ENCODE data around the gene PLEKHD1. TPM values are rescaled to one million over a fixed set of nuclear protein-coding genes. Genes with fewer than 3 reads are reported as not detected.
A peak's percentile ranks its signal among the peaks of the same experiment; 100 is the strongest.
"Not testable (repeated sequence)": the region's sequence is repeated elsewhere in the genome, so short reads cannot be mapped to it uniquely, and the experiment has no call there.

PLEKHD1 gene
- polyA plus RNA-seq, 4 donors, result 4.3 to 6.1 (median 5.2) TPM

DNA sequence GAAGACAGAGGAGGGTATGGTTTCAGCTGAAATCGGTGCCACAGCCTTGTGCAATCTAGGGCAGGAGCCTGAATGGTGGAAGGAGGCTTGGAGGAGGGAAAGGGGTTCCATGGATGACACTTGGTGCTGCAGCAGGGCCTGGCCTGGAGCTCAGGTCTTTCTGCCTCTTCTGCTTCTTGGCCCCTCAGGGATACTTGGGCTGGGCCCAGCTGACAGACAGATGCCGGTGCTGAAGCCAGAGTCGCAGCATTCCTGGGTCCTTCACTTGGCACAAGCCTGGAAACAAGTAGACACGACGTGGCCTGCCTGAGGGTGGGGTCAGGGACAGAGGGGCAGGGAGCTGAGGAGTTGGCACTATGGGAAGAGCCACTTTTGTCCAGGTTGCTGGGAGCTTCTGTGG, 4.4 kb upstream of the PLEKHD1 start:
- DNase-seq (ENCODE audit: low read depth in 4 of 4, low spot score in 3 of 4), result no peak

DNA sequence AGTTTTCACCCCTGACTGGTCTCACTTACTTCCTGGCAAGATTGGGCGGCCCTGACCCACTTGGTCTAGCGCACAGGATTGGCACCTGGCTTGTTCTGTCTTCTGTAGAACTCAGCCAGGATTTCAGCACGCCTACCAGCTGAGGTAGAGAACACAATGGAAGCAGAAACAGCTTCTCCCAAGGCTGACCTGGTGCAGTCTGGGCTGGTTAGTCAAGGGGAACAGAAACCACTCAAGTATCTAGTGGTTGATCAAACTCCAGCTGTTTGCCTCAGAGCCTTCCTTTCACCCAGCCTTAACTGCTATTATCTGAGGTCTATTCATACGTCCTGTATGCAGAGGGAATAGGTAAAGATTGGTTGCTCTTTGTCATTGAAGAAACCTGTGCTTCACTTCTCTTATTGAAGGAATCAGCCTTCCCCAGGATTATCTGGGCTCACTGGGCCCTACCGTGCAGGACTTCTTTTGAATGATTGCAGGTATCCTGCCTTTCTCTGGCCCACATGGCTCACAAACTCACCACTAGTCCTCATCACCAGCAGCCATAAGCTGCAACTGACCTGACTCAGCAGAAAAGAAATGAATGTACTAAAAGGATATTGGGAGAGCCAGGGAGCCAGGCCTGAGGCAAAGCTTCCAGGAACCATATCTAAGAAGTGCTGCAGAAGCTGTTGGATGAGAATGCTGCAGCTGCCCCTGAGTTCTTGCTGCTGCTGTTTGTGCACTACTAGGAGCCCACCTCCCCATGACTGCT, 2.5 kb upstream of the PLEKHD1 start:
- DNase-seq (ENCODE audit: low read depth in 4 of 4, low spot score in 3 of 4), result no peak

DNA sequence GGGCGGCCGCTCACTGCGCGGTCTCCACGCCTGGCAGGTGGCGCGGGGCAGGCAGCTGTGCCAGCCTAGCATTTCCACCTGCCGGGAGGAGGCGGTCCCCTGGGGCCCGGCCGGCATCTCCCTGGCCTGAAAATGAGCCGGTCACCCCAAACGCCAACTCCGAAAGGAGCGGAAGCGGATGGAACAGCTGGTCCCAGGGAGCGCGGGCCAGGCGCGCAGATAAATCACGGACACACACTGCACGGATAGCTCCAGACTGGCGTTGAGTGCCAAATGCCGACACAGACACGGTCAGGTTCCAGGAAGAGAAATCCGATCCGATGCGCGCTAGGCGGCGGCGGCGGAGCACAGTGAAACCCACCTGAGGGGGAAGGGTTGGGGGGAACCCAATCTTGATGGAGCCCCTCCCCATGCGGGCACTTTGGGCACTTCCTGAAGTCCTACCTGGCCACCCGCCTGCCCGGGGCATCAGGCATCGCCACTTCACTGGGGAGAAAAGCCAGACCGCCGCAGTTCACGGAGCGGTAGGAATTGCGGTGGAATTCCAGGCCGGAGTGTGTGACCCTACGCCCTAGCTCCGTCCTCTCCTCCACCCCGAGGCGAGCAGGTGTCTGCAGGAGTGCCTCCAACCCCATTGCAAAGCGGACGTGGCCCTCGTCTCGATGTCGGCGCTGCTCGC, 624 bp upstream of the PLEKHD1 start:
- DNase-seq (ENCODE audit: low read depth in 4 of 4, low spot score in 3 of 4), result peak in 1 of 4 donors; percentile 42

DNA sequence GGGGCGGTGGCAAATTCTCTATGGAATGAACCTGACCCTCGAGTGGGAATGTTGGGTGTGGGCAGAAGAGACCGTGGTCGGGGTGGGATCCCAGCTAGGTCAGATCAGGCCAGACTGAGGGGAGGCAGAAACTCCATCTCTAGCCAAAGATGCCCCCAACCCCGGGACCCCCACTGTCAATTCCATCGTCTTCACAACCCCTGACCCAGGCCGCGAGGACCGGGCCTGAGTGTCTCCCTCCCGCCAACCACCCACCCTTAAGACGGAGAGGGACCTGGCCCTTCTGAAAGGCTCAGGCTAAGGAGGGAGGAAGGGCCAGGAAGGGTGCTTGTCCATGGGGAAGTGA, 760 bp downstream of the PLEKHD1 start:
- DNase-seq (ENCODE audit: low read depth in 4 of 4, low spot score in 3 of 4), result no peak

DNA sequence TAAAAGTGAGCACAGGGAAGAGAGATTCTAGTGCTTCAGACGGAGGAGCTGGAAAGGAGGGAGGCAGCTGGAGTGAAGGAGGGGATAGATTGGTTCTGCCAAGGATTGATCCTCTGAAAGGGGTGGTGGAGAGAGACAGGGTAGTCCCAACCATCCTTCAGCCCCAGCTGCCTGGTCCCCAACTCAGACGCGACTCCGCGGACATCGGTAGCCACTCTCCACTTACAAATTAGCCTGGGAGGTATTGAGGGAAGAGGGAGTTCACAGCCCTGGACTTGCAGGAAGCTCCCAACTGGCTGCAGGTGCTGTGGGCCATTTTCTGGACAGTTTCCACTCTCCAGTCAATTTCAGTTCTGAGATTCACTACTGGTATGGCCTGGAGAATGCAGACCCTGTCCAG, 1.2 kb downstream of the PLEKHD1 start:
- DNase-seq (ENCODE audit: low read depth in 4 of 4, low spot score in 3 of 4), result no peak

DNA sequence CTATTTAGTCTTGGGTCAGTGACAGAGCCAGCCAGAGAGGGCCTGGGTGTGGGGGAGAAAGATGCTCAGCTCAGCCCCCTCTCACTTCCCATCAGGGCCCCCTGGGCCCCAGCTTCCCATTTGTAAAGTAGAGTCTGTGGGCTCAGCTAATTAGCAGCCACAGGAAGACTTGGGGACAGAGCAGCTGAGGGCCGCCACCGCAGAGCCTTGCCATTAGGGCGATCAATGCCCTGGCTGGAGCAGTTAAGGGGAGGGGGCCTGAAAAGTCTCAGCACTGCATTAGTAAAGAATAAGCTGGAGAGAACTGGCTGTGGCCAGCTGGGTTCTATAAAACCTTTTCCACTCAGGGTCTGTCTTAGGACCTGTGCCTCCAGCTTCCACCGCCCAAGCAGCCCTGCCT, 2.7 kb downstream of the PLEKHD1 start:
- no peak for DNase-seq (ENCODE audit: low read depth in 4 of 4, low spot score in 3 of 4)

DNA sequence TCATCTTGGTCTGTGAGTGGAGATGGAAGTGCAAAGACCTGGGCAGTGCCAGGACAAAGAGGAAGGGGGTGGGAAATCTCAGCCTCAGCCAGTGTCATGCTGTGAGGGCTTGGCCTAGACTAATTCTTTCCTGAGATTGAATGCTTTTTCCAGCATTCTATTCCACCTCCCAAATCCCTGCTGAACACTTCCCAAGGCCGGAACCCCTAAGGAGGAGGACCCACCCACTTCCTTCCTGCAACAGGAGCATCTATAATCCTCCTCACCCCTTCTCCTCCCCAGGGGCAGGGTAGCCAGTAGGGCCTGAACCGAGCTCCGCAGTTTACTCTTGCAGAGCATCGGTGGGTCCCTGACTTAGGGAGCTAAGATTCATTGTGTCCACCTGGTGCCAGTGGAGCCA, 3.2 kb downstream of the PLEKHD1 start:
- DNase-seq (ENCODE audit: low read depth in 4 of 4, low spot score in 3 of 4), result no peak

DNA sequence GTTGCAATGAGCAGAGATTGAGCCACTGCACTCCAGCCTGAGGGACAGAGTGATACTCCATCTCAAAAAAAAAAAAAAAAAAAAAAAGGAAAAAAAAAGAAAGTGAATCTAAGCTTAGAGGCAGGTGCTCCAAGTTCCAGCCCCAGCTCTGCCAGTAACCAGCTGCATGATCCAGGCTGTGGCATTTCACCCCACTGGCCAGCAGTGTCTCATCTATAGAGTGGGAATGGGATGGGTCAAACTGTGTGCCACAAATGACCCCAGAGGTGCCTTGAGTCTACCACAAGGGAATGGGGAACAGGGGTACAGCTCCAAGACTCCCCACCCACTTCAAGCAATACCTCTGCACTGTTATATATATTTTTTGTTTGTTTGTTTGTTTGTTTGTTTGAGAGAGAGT, 5.0 kb downstream of the PLEKHD1 start:
- no peak for DNase-seq (ENCODE audit: low read depth in 4 of 4, low spot score in 3 of 4)

DNA sequence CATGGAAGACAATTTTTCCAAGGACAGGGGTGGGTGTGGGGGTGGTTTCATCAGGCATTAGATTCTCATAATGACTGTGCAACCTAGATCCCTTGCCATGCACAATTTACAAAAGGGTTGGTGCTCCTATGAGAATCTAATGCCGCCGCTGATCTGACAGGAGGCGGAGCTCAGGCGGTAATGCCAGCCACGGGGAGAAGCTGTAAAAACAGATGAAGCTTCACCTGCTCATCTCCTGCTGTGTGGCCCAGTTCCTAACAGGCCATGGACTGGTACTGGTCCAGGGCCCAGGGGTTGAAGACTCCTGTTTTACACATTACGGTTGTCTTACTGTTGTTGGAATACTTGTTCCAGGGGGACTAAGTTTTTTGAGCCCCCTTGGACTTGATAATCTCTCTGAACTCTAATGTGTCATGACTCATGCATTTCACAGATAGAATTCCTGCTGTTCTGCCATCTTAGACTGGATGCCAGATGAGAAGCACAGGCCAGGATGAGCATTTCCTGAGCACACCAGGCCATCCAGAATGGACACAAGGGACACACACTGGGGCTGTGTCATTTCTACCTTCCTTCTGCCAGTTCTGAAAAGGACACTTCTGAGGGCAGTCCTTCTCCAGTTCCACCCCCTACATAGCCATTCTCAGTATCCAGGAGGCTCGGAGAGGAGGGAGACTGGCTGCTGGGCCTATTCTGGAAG, 5.8 kb downstream of the PLEKHD1 start:
- no peak for DNase-seq (ENCODE audit: low read depth in 4 of 4, low spot score in 3 of 4)

DNA sequence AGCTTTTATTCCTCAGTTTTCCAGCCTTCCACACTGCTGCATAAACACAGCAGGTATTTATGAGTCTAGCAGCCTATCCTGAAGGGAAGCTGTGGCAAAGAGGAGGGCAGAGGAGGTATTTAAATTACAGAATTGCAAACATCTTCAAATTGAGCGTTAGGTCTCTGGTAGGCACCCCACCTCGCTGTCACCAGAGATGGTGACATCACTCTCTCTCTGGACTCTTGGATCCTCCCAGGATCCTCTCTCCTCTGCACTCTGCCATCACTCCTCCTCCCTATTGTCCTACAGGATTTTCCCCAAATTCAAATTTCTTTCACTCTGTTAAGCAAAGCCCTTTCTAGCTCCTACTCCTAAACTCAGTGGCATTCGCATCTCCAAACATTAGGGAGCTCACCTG, 6.7 kb downstream of the PLEKHD1 start:
- no peak for DNase-seq (ENCODE audit: low read depth in 4 of 4, low spot score in 3 of 4)

DNA sequence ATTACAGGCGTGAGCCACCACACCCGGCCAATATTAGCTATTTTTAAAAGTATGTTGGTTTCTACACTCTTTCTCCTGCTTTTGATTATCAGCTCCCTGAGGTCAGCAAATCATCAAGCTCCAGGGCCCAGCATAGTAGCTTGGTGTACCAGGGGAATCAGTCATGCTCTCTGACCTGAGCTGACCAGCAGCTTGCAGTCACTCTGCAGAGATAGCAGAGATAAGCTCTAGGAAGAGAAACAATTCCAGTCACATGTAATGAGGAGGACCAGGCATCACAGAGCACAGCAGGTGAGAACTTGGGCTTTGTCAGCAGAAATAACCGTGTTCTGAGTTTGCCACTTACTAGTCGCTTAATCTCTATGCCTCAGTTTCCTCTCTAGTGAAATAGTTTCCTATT, 8.5 kb downstream of the PLEKHD1 start:
- DNase-seq (ENCODE audit: low read depth in 4 of 4, low spot score in 3 of 4), result no peak

DNA sequence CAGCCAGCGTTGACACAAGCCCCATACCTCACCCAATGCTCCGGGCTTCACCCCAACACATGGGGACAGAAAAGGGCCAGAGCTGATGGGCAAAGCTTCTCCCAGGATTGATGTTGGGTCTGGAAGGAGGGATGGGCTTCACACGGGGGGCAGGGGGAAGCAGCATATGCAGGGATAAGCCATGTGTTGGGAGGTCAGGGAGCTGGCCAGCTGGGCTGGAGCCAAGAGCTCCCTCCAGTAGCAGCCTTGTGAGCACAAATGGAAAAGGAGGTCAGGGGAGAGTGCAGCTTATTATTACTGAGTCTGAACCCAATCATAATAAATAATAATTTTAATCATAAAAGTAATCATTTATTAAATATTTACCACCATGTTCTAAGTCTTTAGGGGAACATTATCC, 9.3 kb downstream of the PLEKHD1 start:
- DNase-seq (ENCODE audit: low read depth in 4 of 4, low spot score in 3 of 4), result no peak

DNA sequence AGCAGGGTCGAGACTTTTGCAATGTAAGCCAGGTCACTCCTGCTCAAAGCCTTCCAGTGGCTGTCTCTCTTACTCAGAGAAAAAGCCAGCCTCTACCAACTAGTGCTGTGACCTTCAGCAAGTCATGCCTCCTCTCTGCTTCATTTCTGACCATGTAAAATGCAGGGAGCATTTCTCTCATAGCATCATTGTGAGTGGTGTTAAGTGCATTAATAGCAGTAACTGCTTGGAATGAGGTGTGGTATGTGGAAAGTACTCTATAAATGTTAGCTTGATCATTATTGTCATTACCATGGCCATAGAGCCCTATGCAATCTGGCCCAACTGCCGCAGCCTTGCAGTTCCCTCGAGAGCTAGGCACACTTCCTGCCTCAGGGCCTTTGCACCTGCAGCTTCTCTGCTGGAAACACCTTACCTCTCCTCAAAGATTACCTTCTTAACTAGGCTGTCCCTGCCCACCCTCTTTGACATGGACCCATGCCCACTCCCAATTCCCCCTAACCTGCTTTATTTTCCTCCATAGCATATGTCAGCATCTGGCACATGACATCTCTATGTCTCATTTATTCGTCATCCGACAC, 10.9 kb downstream of the PLEKHD1 start:
- DNase-seq (ENCODE audit: low read depth in 4 of 4, low spot score in 3 of 4), result no peak

DNA sequence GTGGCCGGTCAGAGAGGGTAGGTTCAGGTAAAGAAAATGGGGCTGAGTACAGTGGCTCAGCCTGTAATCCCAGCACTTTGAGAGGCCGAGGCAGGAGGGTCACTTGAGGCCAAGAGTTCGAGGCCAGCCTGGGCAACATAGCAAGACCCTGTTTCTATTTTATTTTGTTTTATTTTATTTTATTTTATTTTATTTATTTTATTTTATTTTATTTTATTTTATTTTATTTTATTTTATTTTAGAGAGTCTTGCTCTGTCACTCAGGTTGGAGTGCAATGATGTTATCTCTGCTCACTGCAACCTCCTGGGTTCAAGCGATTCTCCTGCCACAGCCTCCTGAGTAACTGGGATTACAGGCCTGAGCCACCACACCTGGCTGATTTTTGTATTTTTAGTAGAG, 13.3 kb downstream of the PLEKHD1 start:
- not testable (repeated sequence) for DNase-seq (ENCODE audit: low read depth in 4 of 4, low spot score in 3 of 4)

DNA sequence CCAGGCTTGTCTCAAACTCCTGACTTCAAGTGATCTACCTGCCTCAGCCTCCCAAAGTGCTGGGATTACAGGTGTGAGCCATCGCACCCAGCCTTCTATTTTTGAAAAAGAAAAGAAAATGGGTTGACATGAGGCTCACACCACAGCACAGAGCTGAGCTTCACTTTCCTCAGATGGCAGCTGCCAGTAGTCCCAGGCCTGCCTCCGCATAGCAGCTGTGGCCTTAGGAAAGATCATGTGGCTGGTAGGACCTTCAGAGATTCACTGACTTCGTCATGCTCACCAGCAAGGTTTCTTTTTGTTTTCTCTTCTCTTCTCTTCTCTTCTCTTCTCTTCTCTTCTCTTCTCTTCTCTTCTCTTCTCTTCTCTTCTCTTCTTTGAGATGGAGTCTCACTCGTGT, 13.8 kb downstream of the PLEKHD1 start:
- DNase-seq (ENCODE audit: low read depth in 4 of 4, low spot score in 3 of 4), result not testable (repeated sequence)

DNA sequence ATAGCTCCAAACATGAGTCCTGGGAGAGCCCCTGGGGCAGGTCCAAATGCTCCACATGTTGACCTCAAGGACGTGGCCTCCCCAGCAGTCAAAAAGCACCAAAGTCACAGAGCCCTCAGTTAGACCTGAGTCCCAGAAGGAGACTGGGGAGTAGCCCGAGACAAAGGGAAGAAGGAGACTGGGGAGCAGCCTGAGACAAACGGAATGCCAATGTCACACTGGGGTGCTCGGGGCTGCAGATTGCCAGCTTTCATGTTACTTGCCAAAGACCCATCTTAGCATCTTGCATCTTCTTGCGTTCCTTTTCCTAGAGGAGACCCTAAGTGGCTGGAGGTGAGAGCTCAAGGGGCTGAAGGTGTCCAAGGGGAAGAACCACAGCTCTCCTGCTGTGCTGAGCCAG, 14.9 kb downstream of the PLEKHD1 start:
- no peak for DNase-seq (ENCODE audit: low read depth in 4 of 4, low spot score in 3 of 4)

DNA sequence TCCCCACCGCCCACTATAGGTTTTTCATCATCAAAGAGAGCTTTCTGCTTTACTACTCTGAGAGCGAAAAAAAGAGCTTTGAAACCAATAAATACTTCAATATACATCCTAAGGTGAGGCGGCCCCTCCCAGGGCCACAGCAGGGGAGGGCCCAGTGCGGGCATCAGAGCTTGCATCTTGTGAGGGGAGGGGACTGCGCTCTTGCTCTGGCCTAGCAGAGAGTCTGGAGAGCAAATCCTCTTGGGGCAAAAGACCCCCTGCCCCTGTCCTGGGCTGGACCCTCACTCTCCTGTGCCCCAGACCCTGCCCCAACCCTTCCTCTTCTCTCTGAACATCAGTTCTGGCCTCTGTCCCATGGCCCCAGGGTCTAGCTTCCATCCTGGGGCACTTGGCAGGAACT, 15.6 kb downstream of the PLEKHD1 start:
- DNase-seq (ENCODE audit: low read depth in 4 of 4, low spot score in 3 of 4), result no peak

DNA sequence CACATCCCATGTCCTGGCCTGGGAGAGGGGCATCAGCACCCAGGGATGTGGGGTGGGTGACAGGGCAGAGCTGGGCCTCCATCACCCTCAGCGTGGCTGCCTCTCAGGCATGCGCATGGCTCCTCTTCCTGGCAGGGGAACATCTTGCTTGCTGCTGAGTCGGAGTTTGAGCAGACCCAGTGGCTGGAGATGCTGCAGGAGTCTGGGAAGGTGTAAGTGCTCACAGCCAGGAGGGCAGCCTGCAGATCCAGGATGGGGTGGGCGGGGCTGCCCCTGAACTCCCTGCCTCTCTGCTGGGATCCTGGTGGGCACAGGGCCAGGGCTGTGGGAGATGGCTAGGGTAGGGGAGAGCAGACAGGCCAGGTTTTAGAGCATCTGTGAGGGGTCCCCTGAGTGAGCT, 16.2 kb downstream of the PLEKHD1 start:
- no peak for DNase-seq (ENCODE audit: low read depth in 4 of 4, low spot score in 3 of 4)

DNA sequence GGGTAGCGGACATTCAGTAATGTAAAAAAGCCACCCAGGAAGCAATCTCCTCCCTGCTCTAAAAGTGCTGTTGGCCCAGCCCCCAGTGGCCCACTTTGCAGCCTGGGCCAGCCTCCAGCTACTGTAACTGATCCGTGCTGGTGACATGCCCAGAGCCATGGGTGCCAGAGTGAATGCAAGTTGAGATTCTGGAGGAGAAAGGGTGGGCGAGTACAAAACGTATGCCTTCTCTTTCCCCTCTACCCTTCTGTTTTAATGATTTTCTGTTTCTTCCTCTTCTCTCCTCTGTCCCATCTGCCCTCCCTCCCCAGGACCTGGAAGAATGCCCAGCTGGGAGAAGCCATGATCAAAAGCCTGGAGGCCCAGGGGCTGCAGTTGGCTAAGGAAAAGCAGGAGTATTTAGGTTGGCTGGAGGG, 16.9 kb downstream of the PLEKHD1 start:
- DNase-seq (ENCODE audit: low read depth in 4 of 4, low spot score in 3 of 4), result no peak

DNA sequence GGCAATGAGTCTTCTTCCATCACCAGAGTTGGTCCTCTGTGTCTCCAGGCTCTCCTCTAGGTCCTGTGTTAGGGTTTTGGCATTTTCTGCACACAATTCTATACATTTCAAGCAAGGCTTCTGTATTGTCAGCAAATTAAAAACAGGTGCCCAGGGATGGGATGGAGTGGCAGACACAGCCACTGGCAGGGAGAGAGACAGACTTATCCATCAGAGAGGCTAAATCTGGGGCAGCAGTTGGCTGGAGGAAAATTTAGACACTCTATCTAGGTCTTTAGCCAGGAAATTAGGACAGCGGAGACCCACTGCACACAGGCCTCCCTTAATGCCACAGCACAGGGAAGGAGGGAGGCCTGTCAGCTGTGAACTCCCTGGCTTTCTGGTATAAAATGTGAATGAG, 20.2 kb downstream of the PLEKHD1 start:
- no peak for DNase-seq (ENCODE audit: low read depth in 4 of 4, low spot score in 3 of 4)

Measured in right renal pelvis (tissue), 4 donors.